K562 (cell line): ENCODE data around the gene UNC13C. TPM values are rescaled to one million over a fixed set of nuclear protein-coding genes. Genes with fewer than 3 reads are reported as not detected.

Source experiments
- ATAC-seq: fragments of 200-7000 bp; cut with Tn5 transposase; 3 replicates; pipeline ENCODE4 v1.9.1; 2020; ENCODE audit warnings: moderate library complexity
- BruUV-seq: library from RNA; stranded (reverse); fragments of 400-500 nt; replicated peaks from 2 replicates; lab custom pipeline; 2021; lab: Mats Ljungman, UMichigan
- CTCF ChIA-PET: fragments of 300-600 bp; formaldehyde crosslinking; extraction: SDS; loops from one replicate; lab custom pipeline; 2021; ENCODE audit warnings: low intra/inter-chr PET ratio; lab: Yijun Ruan, JAX
- POLR2A ChIA-PET: fragments of 300-600, 350-650 bp; sonication (Branson Sonifier 250); formaldehyde crosslinking; extraction: SDS; loops from one replicate; lab custom pipeline; 2021; ENCODE audit warnings: antibody characterized with exemption, inconsistent platforms; lab: Yijun Ruan, JAX
- DNase-seq, 4 experiments: peaks; one replicate each; pipeline versions ENCODE4 v3.0.0 to v3.0.0-alpha.2; 2011 to 2018; ENCODE audit warnings: low spot score in 3 of 4, mixed read lengths in 3 of 4; ENCODE audit errors: extremely low read depth in 1 of 4
- FAIRE-seq: peaks from 2 replicates; lab custom pipeline; 2011; peaks lifted over from hg19 to GRCh38; lab: Jason Lieb, UNC
- H2AFZ ChIP-seq: 2 replicates; pipeline ENCODE4 v1.6.0; 2011; ENCODE audit warnings: low read depth, low read length, control low read depth, inconsistent platforms
- H3K27ac ChIP-seq: fragments of 200-600 bp; 3 replicates; pipeline ENCODE4 v1.8.0; 2011; ENCODE audit warnings: low read depth, mild to moderate bottlenecking, control low read depth, inconsistent platforms, low read length, moderate library complexity, mixed read lengths; ENCODE audit errors: extremely low read depth
- H3K27me3 ChIP-seq, 2 experiments: fragments of 300-600 bp in 1 of 2; 2 replicates in 1 of 2; 3 replicates in 1 of 2; pipeline versions ENCODE4 v1.6.0 to v1.8.0; 2011; ENCODE audit warnings: inconsistent platforms in 2 of 2, low read length in 2 of 2, mild to moderate bottlenecking in 1 of 2, mixed read lengths in 1 of 2, moderate library complexity in 1 of 2; ENCODE audit not compliant: control insufficient read depth in 2 of 2, insufficient read depth in 2 of 2
- H3K36me3 ChIP-seq: fragments of 300-600 bp; 3 replicates; pipeline ENCODE4 v1.8.0; 2011; ENCODE audit warnings: mild to moderate bottlenecking, low read length, inconsistent platforms; ENCODE audit not compliant: control insufficient read depth, insufficient read depth
- H3K4me1 ChIP-seq, 2 experiments: fragments of 200-600 bp in 1 of 2; replicated peaks in 1 of 2; 2 replicates in 1 of 2; 3 replicates in 1 of 2; pipeline versions ENCODE4 v1.5.1 to v1.8.0; 2011; ENCODE audit warnings: inconsistent platforms in 2 of 2, low read length in 2 of 2, mild to moderate bottlenecking in 1 of 2, mixed read lengths in 1 of 2, moderate library complexity in 1 of 2; ENCODE audit not compliant: control insufficient read depth in 2 of 2, insufficient read depth in 2 of 2
- H3K4me2 ChIP-seq: 2 replicates; pipeline ENCODE4 v1.6.1; 2011; ENCODE audit warnings: low read length, control low read depth, inconsistent platforms, mixed read lengths; ENCODE audit not compliant: insufficient read depth
- H3K4me3 ChIP-seq: fragments of 200-600 bp; sonication (generic), shearing (Covaris generic); 2 replicates; pipeline ENCODE4 v1.5.1; 2016; ENCODE audit warnings: control low read depth, inconsistent platforms
- H3K79me2 ChIP-seq: fragments of 200-600 bp; 3 replicates; pipeline ENCODE4 v1.8.0; 2011; ENCODE audit warnings: low read length, inconsistent platforms; ENCODE audit not compliant: control insufficient read depth, insufficient read depth
- H3K9ac ChIP-seq, 2 experiments: 2 replicates each; pipeline versions ENCODE4 v1.6.0 to v1.6.1; 2011; ENCODE audit warnings: low read depth in 2 of 2, low read length in 2 of 2, control low read depth in 1 of 2, inconsistent platforms in 1 of 2, mild to moderate bottlenecking in 1 of 2, mixed read lengths in 1 of 2; ENCODE audit not compliant: insufficient read depth in 1 of 2
- H3K9me1 ChIP-seq: one replicate; pipeline ENCODE4 v1.6.0; 2011; ENCODE audit warnings: inconsistent platforms, mild to moderate bottlenecking, low read length, moderate library complexity; ENCODE audit not compliant: control insufficient read depth, insufficient read depth
- H3K9me3 ChIP-seq: replicated peaks from 2 replicates; pipeline ENCODE4 v1.5.1; 2011; ENCODE audit warnings: low read depth, low read length, inconsistent platforms; ENCODE audit not compliant: control insufficient read depth, insufficient read depth
- H4K20me1 ChIP-seq: replicated peaks from 2 replicates; pipeline ENCODE4 v1.6.1; 2011; ENCODE audit warnings: low read length, inconsistent platforms, mixed read lengths; ENCODE audit not compliant: control insufficient read depth, insufficient read depth
- CREBBP ChIP-seq: IDR thresholded peaks from one replicate; pipeline ENCODE4 v1.6.1; 2012; ENCODE audit warnings: low read depth, mild to moderate bottlenecking, control low read depth, inconsistent platforms, low read length
- HBP1 ChIP-seq: fragments of 450-650 bp; formaldehyde crosslinking; IDR thresholded peaks from 2 replicates; pipeline ENCODE4 v1.4.0; 2022; ENCODE audit warnings: missing genetic modification characterization
- KDM4B ChIP-seq, 2 experiments: fragments of 450-650 bp in 1 of 2; sonication (generic) in 1 of 2; IDR thresholded peaks; 2 replicates each; pipeline ENCODE4 v1.6.1; 2016 to 2017; ENCODE audit warnings: borderline replicate concordance in 2 of 2, antibody characterized with exemption in 1 of 2, low read depth in 1 of 2, mild to moderate bottlenecking in 1 of 2
- NFXL1 ChIP-seq: fragments of 450-650 bp; formaldehyde crosslinking; IDR thresholded peaks from 2 replicates; pipeline ENCODE4 v1.4.0; 2021; ENCODE audit warnings: mild to moderate bottlenecking
- POLR2B ChIP-seq: fragments of 450-650 bp; IDR thresholded peaks from 2 replicates; pipeline ENCODE4 v1.6.1; 2018; ENCODE audit warnings: low read depth; ENCODE audit not compliant: partially characterized antibody
- RAD51 ChIP-seq: fragments of 450-650 bp; IDR thresholded peaks from 2 replicates; pipeline ENCODE4 v1.7.1; 2016; ENCODE audit warnings: low read depth, mild to moderate bottlenecking, borderline replicate concordance
- SP1 ChIP-seq: sonication (generic); formaldehyde crosslinking; IDR thresholded peaks from 2 replicates; pipeline ENCODE4 v1.8.1; 2022; ENCODE audit warnings: mild to moderate bottlenecking, missing genetic modification reagents
- ZBTB40 ChIP-seq, 2 experiments: fragments of 450-650 bp in 1 of 2; sonication (generic) in 1 of 2; formaldehyde crosslinking in 1 of 2; IDR thresholded peaks; 2 replicates each; pipeline versions ENCODE4 v1.7.1 to v1.9.0; 2016 to 2022; ENCODE audit warnings: inconsistent platforms in 1 of 2, mild to moderate bottlenecking in 1 of 2, missing genetic modification reagents in 1 of 2
- ZFP1 ChIP-seq: fragments of 450-650 bp; formaldehyde crosslinking; IDR thresholded peaks from 2 replicates; pipeline ENCODE4 v1.4.0; 2020; ENCODE audit warnings: mild to moderate bottlenecking, mixed read lengths
- ZNF146 ChIP-seq: IDR thresholded peaks from one replicate; pipeline ENCODE4 v1.6.1; 2018; ENCODE audit warnings: missing compliant biosample characterization; ENCODE audit not compliant: unreplicated experiment
- ZNF583 ChIP-seq: fragments of 250-450 bp; sonication (Bioruptor Pico); IDR thresholded peaks from 2 replicates; pipeline ENCODE4 v1.4.0; 2020
- WGBS: fragments of 100-300 bp; shearing (Covaris generic); methylation state at CpG from one replicate; pipeline ENCODE4 v1.1.6; 2016; ENCODE audit warnings: low coverage, mixed read lengths; ENCODE audit not compliant: insufficient coverage; ENCODE audit errors: missing lambda C conversion rate; 5-methylcytosine and 5-hydroxymethylcytosine counted together
- in situ Hi-C: fragments of 300-500 bp; cut with MboI; formaldehyde crosslinking; loops from 4 replicates; pipeline ENCODE4 v1.15.0; 2018; ENCODE audit warnings: inconsistent platforms, mixed read lengths
- intact Hi-C: fragments of 100-400 bp; cut with micrococcal nuclease; formaldehyde crosslinking; loops from 2 replicates; pipeline ENCODE4 v1.14.2; 2022
- polyA plus RNA-seq, 8 experiments: library from polyadenylated mRNA; depleted of rRNA in 4 of 8; stranded (reverse) in 5 of 8; unstranded in 3 of 8; fragments of >200 nt; fragmentation: Nextera tagmentation in 2 of 8; fragmentation: Illumina TruSeq in 1 of 8; extraction: Ambion mirVana in 2 of 8; extraction: Trizol in 1 of 8; gene quantifications; 2 replicates each; pipeline versions ENCODE4 v1.2.1 to v1.2.3, GENCODE V29; 2011 to 2014; ENCODE audit warnings: inconsistent platforms in 1 of 8, missing spikeins in 1 of 8
- total RNA-seq, 7 experiments: library from RNA; depleted of rRNA in 6 of 7; stranded (reverse); fragments of >200 nt in 6 of 7; fragmentation: Illumina TruSeq in 2 of 7; extraction: Trizol in 2 of 7; gene quantifications; 2 replicates each; pipeline versions ENCODE4 v1.2.1 to v1.2.3, GENCODE V29; 2011 to 2021; ENCODE audit warnings: low replicate concordance in 1 of 7

The UNC13C gene
- total and polyA plus RNA-seq, 9 of the 15 experiments (the other 6 are each of a cell fraction or from before 2014, with no cell fraction given) = not detected

- intact Hi-C loops = no loop called here
- no peaks in the 10 kb centered on the region for H3K27me3 ChIP-seq
- in situ Hi-C loops = no loop called here
- H3K9ac ChIP-seq = no peak overlapping the region
- H3K9me3 ChIP-seq = no peaks in the 10 kb centered on the region; the same call in 1 of the 2 replicates
- no peaks in the 10 kb centered on the region for H4K20me1 ChIP-seq
- FAIRE-seq = no peak
- H3K9me1 ChIP-seq = no peaks in the 10 kb centered on the region
- no peak overlapping the region for H3K27ac ChIP-seq
- no peaks in the 10 kb centered on the region for H3K4me1 ChIP-seq
- POLR2A ChIA-PET = no interaction called here
- no peak overlapping the region for H2AFZ ChIP-seq
- BruUV-seq = no TSS peak
- H3K4me2 ChIP-seq = no peak overlapping the region
- CTCF ChIA-PET = no interaction called here
- no peak for DNase-seq
- ATAC-seq = no peak
- 3% methylated on average over 2 of the region's 2 CpGs for WGBS
- no peak overlapping the region for H3K4me3 ChIP-seq
- no peaks in the 10 kb centered on the region for H3K79me2 ChIP-seq
- no peaks in the 10 kb centered on the region for H3K36me3 ChIP-seq
- TF ChIP-seq SP1 (CRISPR knock-in tag) (no peak), CREBBP (no peak), NFXL1 (CRISPR knock-in tag) (no peak), ZNF583 (CRISPR knock-in tag) (no peak), RAD51 (no peak), HBP1 (CRISPR knock-in tag) (no peak), ZFP1 (CRISPR knock-in tag) (no peak), ZNF146 (CRISPR knock-in tag) (no peak), POLR2B (no peak), KDM4B (IDR thresholded peaks at IDR 0.05; ENCODE audit: borderline replicate concordance in 2 of 2, low read depth in 1 of 2) (no peak), ZBTB40 (IDR thresholded peaks at IDR 0.05) (no peak), ZBTB40 (CRISPR knock-in tag; IDR thresholded peaks at IDR 0.05) (no peak)
Measured at GRCh38 chr15:54212635-54213034, 234.4 kb downstream of the UNC13C start.
